Activated CD8-positive, alpha-beta memory T cell treated with anti-CD3 and anti-CD28 coated beads for 48 hours (primary cell): ENCODE measurements around the gene CAMK2G.
A peak's percentile ranks its signal among the peaks of the same experiment; 100 is the strongest.
"Not testable (repeated sequence)": the region's sequence is repeated elsewhere in the genome, so short reads cannot be mapped to it uniquely, and the experiment has no call there.

ENCODE experiments used
- DNase-seq, 3 experiments: peaks; one replicate each; pipeline ENCODE4 v3.0.0-alpha.2; 2020; ENCODE audit warnings: low read depth in 2 of 3, low spot score in 2 of 3

The CAMK2G gene

GRCh38 chr10:73905256-73906020 lies 31.1 kb upstream of the CAMK2G start:
- no peak for DNase-seq

DNA sequence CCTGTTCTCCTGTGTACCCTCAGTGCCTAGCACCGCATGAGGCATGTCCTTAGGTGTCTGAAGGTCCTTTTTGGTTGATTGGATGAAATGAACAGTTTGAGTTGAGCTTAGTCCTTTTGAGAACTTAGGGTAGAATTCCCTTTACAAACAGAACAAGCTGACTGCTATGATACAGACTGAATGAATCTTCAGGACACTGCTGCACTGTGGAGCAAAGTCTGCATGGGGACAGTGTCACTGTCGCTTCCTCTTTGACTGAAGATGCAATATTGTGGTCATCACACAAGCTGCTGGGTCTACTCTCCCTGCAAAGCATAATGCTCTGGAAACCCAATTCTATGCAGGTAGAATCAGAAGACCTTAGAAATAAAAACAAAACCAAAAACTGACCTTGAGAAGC lies 28.0 kb upstream of the CAMK2G start:
- DNase-seq = no peak

GRCh38 chr10:73901261-73901660 lies 26.9 kb upstream of the CAMK2G start:
- DNase-seq = no peak

DNA sequence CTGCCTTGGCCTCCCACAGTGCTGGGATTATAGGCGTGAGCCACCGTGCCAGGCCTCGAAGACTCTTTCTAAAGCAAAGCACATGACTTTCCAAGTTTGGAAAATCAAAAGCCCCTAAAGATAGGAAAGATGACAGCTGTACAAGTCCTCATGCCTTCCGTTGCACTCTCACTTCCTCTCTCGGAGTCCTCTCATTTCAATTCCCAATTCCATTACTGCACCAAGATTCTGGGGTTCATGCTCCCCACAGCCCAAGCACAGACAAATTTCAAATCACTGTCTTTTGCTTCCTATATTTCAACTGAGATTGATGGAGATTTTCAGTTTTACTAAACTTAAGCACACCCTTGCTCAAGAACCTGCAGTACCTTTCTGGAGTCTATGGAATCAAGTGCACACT lies 25.7 kb upstream of the CAMK2G start:
- no peak for DNase-seq

DNA sequence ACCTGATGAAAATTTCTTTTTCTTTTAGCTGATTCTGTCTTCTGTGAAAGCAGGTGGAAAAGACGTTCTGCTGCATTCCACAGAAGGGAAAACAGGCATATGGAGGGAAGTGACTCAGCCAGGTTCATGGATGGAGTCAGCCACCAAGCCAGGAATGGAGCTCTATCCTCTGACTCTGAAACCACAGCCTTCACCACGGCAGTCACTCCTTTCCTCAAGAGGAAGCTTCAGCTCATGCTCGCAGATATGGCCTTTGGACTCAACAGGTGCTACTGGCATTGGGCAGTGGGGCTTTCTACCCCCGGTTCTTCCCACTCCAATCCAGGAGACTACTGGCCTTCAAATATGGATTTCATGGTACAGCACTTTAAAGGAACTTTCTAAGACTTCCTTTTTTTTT lies 25.1 kb upstream of the CAMK2G start:
- DNase-seq = no peak

DNA sequence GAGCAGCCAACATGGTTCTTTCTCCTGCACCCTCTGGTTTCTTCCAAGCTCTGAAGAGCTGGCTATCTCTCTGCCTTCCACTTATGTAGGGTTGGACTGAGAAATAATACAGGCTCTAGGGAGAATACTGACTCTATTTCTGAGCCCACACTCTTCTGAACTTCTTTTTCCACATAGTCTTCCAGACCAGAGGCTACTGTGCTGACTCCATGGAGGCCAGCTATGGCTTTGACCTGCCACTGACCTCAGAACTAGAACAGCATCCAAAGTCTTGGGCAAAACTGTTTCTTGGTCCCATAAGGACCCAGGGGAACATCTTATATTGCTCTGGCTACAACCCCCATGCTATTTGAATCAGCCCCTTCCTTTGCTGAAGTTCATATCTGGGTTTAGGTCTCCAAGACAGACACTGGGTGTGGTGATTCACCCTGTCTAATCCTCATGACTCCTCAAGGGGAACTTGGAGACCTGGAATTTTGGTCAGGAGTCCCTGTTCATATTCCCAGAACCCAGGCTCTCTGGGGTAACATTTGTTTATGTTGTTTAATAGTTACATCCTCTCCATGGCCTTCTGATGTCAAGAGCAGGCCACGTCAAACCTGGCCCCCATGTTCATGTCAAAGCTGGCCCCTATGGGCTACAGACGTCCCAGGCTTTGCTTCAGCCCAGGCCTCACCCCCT lies 24.5 kb upstream of the CAMK2G start:
- no peak for DNase-seq

- DNase-seq = no peak
Measured at GRCh38 chr10:73897693-73898092, 23.3 kb upstream of the CAMK2G start.

DNA sequence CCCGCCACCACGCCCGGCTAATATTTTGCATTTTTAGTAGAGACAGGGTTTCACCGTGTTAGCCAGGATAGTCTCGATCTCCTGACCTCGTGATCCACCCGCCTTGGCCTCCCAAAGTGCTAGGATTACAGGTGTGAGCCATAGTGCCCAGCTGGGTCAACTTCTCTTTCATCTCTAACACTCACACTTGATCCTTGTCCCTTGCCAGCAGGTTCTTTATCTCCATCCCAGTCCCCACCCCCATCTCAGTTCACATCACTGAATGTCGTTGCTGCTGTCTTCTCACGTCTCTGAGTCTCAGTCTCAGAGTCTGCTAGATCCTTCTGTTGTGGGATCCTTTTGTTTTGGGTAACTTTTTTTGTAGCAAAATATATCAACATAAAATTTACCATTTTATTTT lies 21.0 kb upstream of the CAMK2G start:
- DNase-seq = not testable (repeated sequence)

DNA sequence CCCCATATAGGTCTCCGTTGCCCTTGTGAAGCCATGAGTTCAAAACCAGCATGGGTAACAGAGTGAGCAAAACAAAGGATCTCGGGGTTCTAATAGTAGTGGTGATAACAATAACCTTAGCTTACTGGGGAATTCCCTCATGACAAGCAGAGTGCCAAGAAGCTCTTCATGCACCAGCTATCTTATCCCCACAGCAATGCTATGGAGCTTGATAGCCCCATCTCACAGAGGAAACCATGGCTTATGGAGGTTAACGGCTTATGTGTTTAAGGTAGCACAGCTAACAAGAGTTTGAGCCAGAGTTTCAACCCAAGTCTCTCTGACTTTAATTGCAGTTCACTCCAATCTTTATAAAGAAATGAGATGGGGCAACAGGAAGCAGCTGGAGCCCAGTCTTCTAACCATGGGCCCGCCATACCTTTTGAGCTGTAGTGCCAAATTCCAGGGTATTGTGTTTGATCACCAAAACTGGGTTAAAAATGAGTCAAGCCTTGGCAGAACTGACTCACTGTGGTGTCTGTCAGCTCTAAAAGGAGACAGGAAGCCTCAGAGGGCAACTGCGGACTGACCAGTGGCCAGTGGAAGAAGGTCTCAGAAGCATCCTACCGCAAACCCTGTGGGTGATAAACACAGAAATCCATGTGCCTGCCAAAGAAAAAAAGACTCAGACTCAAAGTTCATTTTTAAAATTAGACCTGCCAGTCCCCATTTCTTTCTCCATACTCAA lies 20.1 kb upstream of the CAMK2G start:
- no peak for DNase-seq

- no peak for DNase-seq
Measured at GRCh38 chr10:73893426-73893825, 19.1 kb upstream of the CAMK2G start.

DNA sequence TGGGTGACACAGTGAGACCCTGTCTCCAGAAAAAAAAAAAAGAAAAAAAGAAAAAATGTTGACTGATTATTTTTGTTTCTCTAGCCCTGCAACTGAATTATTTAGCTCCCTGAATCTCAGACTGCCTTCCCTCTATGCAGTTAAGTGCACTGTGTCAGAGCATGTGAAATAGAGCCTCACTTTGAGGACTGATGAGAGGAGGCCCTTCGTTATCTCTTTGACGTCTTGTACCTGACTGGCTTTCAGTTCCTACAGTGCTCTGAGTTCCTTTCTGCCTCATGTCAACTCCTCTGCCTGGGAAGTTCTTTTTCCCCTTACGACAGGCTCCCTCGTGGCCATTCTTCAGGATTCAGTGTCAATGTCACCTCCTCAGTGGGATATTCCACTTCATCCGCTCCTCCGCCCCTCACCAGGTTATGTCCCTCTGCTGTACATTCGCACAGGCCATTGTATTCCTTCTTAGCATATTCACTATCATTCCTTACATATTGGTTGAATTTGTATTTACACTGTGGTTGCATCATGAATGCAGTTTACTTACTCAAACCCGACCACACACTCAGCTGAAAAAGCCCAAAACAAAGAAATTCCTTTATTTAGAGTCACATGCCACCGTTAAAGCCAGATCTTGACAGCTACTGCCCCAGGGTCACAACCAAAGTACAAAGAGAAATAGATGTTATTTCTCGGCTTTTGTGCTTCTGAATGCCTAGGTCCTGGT lies 18.1 kb upstream of the CAMK2G start:
- no peak for DNase-seq

DNA sequence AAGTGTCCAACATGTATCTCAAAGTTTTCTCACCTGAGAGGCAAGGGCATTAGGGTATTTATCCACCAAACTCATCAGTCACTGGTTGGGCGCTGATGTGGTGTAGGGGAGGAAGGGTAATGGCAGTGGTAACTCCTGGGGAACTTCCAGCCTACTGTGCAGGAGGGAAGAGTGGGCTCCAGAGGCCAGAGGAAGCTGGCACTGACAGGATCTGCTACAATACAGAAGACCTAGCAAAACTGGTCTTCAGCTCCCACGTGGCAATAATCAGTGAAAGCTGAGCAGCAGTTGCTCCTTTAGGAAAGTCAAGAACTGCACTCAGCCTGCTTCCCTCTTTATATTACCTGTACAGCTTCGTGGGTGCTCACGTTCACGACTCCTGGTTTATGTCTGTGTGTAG lies 17.2 kb upstream of the CAMK2G start:
- no peak for DNase-seq

- not testable (repeated sequence) for DNase-seq
Measured at GRCh38 chr10:73890830-73891229, 16.5 kb upstream of the CAMK2G start.

DNA sequence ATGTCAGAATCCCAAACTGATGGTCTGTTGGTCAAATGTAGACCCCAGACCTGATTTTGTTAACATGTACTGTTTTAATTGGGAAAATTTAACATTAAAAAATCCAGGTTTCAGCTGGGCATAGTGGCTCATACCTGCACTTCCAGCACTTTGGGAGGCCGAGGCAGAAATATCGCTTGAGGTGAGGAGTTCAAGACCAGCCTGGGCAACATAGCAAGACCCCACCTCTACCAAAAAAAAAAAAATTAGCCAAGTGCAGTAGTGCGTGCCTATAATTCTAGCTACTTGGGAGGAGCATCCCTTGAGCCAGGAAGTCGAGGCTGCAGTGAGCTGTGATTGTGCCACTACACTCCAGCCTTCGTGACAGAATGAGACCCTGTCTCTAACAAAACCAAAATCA lies 15.9 kb upstream of the CAMK2G start:
- DNase-seq = no peak

DNA sequence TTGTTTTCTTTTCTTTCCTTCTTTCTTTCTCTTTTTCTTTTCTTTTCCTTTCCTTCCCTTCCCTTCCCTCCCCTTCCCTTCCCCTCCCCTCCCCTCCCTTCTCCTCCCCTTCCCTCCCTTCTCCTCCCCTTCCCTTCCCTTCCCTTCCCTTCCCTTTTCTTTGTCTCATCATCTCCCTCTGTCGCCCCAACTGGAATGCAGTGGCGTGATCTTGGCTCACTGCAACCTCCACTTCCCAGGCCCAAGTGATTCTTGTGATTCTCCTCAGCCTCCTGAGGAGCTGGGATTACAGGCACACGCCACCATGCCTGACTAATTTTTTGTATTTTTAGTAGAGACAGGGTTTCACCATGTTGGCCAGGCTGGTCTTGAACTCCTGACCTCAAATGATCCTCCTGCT lies 15.1 kb upstream of the CAMK2G start:
- not testable (repeated sequence) for DNase-seq

- peak in 1 of 3 experiments; percentile 23 for DNase-seq
Measured at GRCh38 chr10:73889014-73889413, 14.7 kb upstream of the CAMK2G start.

- no peak for DNase-seq
Measured at GRCh38 chr10:73888514-73888913, 14.2 kb upstream of the CAMK2G start.

DNA sequence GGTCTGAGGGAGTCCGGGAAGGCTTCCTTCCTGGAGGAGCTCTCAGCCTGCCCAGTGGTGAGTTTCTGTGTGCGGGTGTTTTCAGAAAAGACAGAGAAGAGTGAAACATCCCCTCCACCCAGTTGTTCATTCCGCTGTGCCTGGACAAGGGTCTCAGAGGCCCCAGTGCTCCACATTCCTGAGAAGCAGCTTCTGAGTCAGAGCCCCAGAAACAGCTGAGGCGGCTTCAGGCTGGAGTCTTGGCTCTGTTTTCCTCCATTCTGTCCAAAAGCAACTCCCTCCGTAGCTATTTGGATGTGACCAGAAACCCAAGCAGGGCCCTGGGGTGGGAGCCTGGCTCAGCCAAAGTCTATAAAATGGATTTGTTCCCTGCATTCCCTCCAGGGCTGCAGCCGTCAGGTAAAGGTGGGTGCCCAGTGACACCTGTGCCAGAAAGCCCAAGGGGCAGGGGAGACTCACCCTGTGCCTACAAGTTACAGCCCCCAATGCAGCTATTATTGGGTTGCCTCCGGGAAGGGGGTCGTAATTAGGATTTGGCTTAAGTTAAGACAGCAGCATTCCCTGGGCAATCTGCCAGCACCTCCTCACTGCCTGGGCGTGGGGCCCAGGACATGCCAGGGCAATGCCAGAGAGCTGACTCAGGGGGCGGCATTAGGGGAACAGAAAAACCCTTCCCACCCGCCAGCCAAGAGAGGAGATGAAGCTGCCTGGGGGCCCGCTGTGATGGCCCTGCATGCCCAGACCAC lies 13.1 kb upstream of the CAMK2G start:
- DNase-seq = no peak

DNA sequence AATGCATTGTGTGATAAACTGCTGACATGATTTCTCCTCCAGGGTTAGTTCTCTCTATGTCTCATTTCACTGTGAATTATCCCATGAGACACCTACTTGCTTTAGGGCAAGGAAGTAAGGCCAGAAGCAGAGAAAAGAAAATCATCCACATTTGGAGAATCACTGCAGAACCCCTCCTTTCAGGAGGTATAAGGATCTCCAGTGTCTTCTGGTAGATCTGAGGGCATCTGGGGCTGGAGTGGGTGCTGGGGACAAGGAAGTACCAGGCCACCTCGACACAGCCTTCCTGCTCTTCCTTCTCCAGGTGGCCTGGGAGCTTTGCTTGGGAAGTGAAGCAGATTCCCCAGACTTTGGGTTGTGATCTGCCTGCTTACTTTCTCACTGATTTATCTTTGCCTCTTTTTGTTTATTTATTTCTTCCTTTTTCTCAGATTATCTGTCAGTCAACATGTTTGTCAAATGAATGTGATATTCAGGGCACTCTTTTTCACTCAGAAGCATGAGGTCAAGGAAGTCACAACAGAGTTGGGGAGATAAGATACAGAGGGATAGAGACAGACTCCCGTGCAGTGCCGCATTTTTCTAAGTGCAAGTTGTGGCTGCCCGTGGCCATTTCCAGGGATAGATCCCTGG lies 12.4 kb upstream of the CAMK2G start:
- DNase-seq = no peak

DNA sequence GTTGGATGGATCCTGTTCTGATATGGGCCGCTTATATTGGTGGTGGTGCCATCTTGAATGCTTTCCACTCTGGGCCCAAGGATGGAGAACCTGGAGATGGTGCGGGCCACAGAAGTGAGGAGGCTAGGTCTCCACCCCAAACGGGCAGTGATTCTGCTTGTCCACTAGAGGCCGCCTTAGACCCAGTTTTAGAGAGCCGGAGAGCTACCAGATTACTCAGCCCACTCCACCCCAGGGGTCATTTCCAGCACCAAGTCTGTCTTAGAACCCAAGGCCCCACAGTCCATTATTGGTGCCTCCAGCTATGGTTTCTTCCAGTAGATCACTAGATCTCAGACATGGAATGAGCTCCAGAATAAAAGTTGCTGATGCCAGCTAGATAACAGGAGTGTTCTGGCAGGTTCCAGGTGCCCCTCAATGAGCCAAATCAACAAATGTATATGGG lies 11.8 kb upstream of the CAMK2G start:
- DNase-seq = peak; percentile 30 to 55 (median 43)
